Activated CD4-positive, alpha-beta T cell treated with anti-CD3 and anti-CD28 coated beads for 36 hours (primary cell): ENCODE measurements around the gene ZNF783. TPM values are rescaled to one million over a fixed set of nuclear protein-coding genes. Genes with fewer than 3 reads are reported as not detected.

ENCODE experiments used
- ATAC-seq: fragments of 200-7000 bp; cut with Tn5 transposase; one replicate; pipeline ENCODE4 v1.10.0; 2021; ENCODE audit warnings: mild to moderate bottlenecking, moderate library complexity
- CTCF ChIA-PET: fragments of 350-600 bp; sonication (Branson Sonifier 250); formaldehyde crosslinking; loops from one replicate; lab custom pipeline; 2021; ENCODE audit warnings: antibody characterized with exemption; lab: Charles Lee
- POLR2A ChIA-PET: fragments of 350-600 bp; sonication (Branson Sonifier 250); formaldehyde crosslinking; loops from one replicate; lab custom pipeline; 2021; ENCODE audit warnings: antibody characterized with exemption, inconsistent platforms; lab: Charles Lee
- DNase-seq: peaks from one replicate; pipeline ENCODE4 v3.0.0-alpha.2; 2020
- H3K27ac Mint-ChIP-seq: one replicate; pipeline ENCODE4 v1.8.0; 2021; ENCODE audit warnings: mixed read lengths
- H3K27me3 Mint-ChIP-seq: one replicate; pipeline ENCODE4 v1.8.0; 2021; ENCODE audit warnings: mixed read lengths
- H3K36me3 Mint-ChIP-seq: one replicate; pipeline ENCODE4 v1.8.0; 2021; ENCODE audit warnings: low read depth, mixed read lengths
- H3K4me1 Mint-ChIP-seq: one replicate; pipeline ENCODE4 v1.8.0; 2021; ENCODE audit warnings: mixed read lengths
- H3K4me3 Mint-ChIP-seq: one replicate; pipeline ENCODE4 v1.8.0; 2021; ENCODE audit warnings: mild to moderate bottlenecking, moderate library complexity, mixed read lengths
- H3K9me3 Mint-ChIP-seq: one replicate; pipeline ENCODE4 v1.8.0; 2021; ENCODE audit warnings: low read depth, mixed read lengths
- intact Hi-C, 2 experiments: fragments of 100-400 bp; cut with DNase I in 1 of 2; cut with micrococcal nuclease in 1 of 2; formaldehyde crosslinking; loops; one replicate each; pipeline versions ENCODE4 v1.14.2 to v1.15.1; 2022 to 2024; cut with DNase I, micrococcal nuclease
- total RNA-seq, 2 experiments: library from RNA; stranded (reverse); gene quantifications; one replicate each; pipeline ENCODE4 v1.2.3, GENCODE V29; 2021

ZNF783 gene
- total RNA-seq, 2 experiments from 2014 or later: 14.5 to 15.4 TPM

- CTCF ChIA-PET: interaction anchor here (1.3 kb wide), 1 partner anchor 9 kb away, joined by 5 read pairs; no protein-coding TSS in a partner anchor
- ATAC-seq: no peak
- Mint-ChIP-seq H3K36me3 (peaks cover 3% of the 10 kb centered on the region), H3K27ac (no peak overlapping the region), H3K4me1 (peaks cover 15% of the 10 kb centered on the region), H3K27me3 (no peaks in the 10 kb centered on the region), H3K4me3 (no peak overlapping the region), H3K9me3 (no peaks in the 10 kb centered on the region)
- POLR2A ChIA-PET: interaction anchor here (0.7 kb wide), 1 partner anchor 195 kb away, joined by 3 read pairs; no protein-coding TSS in a partner anchor
- no peak for DNase-seq
- intact Hi-C loops: no loop called here
Observed at GRCh38 chr7:149300620-149301285, 38.8 kb downstream of the ZNF783 start.

GRCh38 chr7:149302222-149302621 is 40.2 kb downstream of the ZNF783 start:
- Mint-ChIP-seq H3K9me3 (no peaks in the 10 kb centered on the region), H3K4me3 (no peak overlapping the region), H3K36me3 (no peaks in the 10 kb centered on the region), H3K4me1 (peaks cover 10% of the 10 kb centered on the region), H3K27me3 (no peaks in the 10 kb centered on the region), H3K27ac (no peak overlapping the region)
- intact Hi-C loops: no loop called here
- ATAC-seq (no peak), DNase-seq (no peak)
- CTCF ChIA-PET: no interaction called here
- POLR2A ChIA-PET: no interaction called here

GRCh38 chr7:149302865-149303264 is 40.9 kb downstream of the ZNF783 start:
- ATAC-seq: no peak
- no peak overlapping the region for H3K4me3 Mint-ChIP-seq
- H3K4me1 Mint-ChIP-seq: peaks cover 4% of the 10 kb centered on the region
- intact Hi-C loops: no loop called here
- H3K27ac Mint-ChIP-seq: no peak overlapping the region
- no peak for DNase-seq
- ChIA-PET POLR2A (no interaction called here), CTCF (no interaction called here)
- no peaks in the 10 kb centered on the region for H3K27me3 Mint-ChIP-seq
- H3K36me3 Mint-ChIP-seq: no peaks in the 10 kb centered on the region
- H3K9me3 Mint-ChIP-seq: no peaks in the 10 kb centered on the region

- DNase-seq: no peak
- Mint-ChIP-seq H3K36me3 (no peaks in the 10 kb centered on the region), H3K27me3 (no peaks in the 10 kb centered on the region), H3K27ac (no peak overlapping the region), H3K4me3 (no peak overlapping the region), H3K4me1 (no peaks in the 10 kb centered on the region), H3K9me3 (no peaks in the 10 kb centered on the region)
- CTCF ChIA-PET: no interaction called here
- intact Hi-C loops: no loop called here
- no peak for ATAC-seq
- POLR2A ChIA-PET: no interaction called here
Observed at GRCh38 chr7:149304006-149304405, 42.0 kb downstream of the ZNF783 start.

- peaks cover 6% of the 10 kb centered on the region for H3K4me1 Mint-ChIP-seq
- no peak overlapping the region for H3K27ac Mint-ChIP-seq
- CTCF ChIA-PET: no interaction called here
- H3K9me3 Mint-ChIP-seq: no peaks in the 10 kb centered on the region
- intact Hi-C loops: no loop called here
- no peak overlapping the region for H3K4me3 Mint-ChIP-seq
- no peaks in the 10 kb centered on the region for H3K36me3 Mint-ChIP-seq
- POLR2A ChIA-PET: no interaction called here
- no peaks in the 10 kb centered on the region for H3K27me3 Mint-ChIP-seq
- ATAC-seq: no peak
- no peak for DNase-seq
Observed at GRCh38 chr7:149306854-149307253, 44.9 kb downstream of the ZNF783 start.

GRCh38 chr7:149307775-149308501 is 45.9 kb downstream of the ZNF783 start:
- Mint-ChIP-seq H3K4me1 (peaks cover 6% of the 10 kb centered on the region), H3K27ac (no peak overlapping the region), H3K9me3 (no peaks in the 10 kb centered on the region), H3K27me3 (no peaks in the 10 kb centered on the region), H3K4me3 (no peak overlapping the region), H3K36me3 (no peaks in the 10 kb centered on the region)
- POLR2A ChIA-PET: no interaction called here
- CTCF ChIA-PET: interaction anchor here (1.2 kb wide), 1 partner anchor 134 kb away, joined by 4 read pairs; no protein-coding TSS in a partner anchor
- DNase-seq: no peak
- intact Hi-C loops: no loop called here
- no peak for ATAC-seq

- no peak overlapping the region for H3K27ac Mint-ChIP-seq
- intact Hi-C loops: loop anchor here in 1 of 2 experiments (2.0 kb wide), 1 partner anchor 187 kb away; the partner anchor contains the start of gene ZNF746
- CTCF ChIA-PET: interaction anchor here (0.5 to 1.6 kb wide), 17 partner anchors 10 to 470 kb away, joined by 3 to 6 read pairs (median 3); partner anchors contain the start of gene ZNF783
- no peak overlapping the region for H3K4me3 Mint-ChIP-seq
- POLR2A ChIA-PET: interaction anchor here (0.6 kb wide), 1 partner anchor 623 kb away, joined by 5 read pairs; no protein-coding TSS in a partner anchor
- peaks cover 6% of the 10 kb centered on the region for H3K4me1 Mint-ChIP-seq
- ATAC-seq: peak; percentile 66
- no peaks in the 10 kb centered on the region for H3K27me3 Mint-ChIP-seq
- no peaks in the 10 kb centered on the region for H3K9me3 Mint-ChIP-seq
- no peak for DNase-seq
- no peaks in the 10 kb centered on the region for H3K36me3 Mint-ChIP-seq
Observed at GRCh38 chr7:149310113-149310836, 48.3 kb downstream of the ZNF783 start.

- no peaks in the 10 kb centered on the region for H3K9me3 Mint-ChIP-seq
- H3K27me3 Mint-ChIP-seq: no peaks in the 10 kb centered on the region
- H3K27ac Mint-ChIP-seq: peak overlapping the region; percentile 62
- peaks cover 6% of the 10 kb centered on the region for H3K4me1 Mint-ChIP-seq
- ChIA-PET POLR2A (interaction anchor here (0.6 kb wide), 1 partner anchor 62 kb away, joined by 12 read pairs; no protein-coding TSS in a partner anchor), CTCF (interaction anchor here (0.6 to 1.6 kb wide), 5 partner anchors 49 to 970 kb away, joined by 3 to 6 read pairs (median 3); partner anchors contain the start of gene ZNF783)
- no peak for ATAC-seq
- H3K4me3 Mint-ChIP-seq: no peak overlapping the region
- intact Hi-C loops: loop anchor here in 1 of 2 experiments (2.0 kb wide), 1 partner anchor 186 kb away; the partner anchor contains the start of gene ZNF746
- DNase-seq: no peak
- no peaks in the 10 kb centered on the region for H3K36me3 Mint-ChIP-seq
Observed at GRCh38 chr7:149310990-149311573, 49.1 kb downstream of the ZNF783 start.

GRCh38 chr7:149313981-149314380 is 52.0 kb downstream of the ZNF783 start:
- Mint-ChIP-seq H3K36me3 (no peaks in the 10 kb centered on the region), H3K4me1 (peaks cover 6% of the 10 kb centered on the region), H3K9me3 (no peaks in the 10 kb centered on the region), H3K4me3 (no peak overlapping the region), H3K27me3 (peaks cover 6% of the 10 kb centered on the region), H3K27ac (no peak overlapping the region)
- intact Hi-C loops: no loop called here
- ATAC-seq (no peak), DNase-seq (no peak)
- CTCF ChIA-PET: no interaction called here
- POLR2A ChIA-PET: no interaction called here

GRCh38 chr7:149316606-149317005 is 54.6 kb downstream of the ZNF783 start:
- CTCF ChIA-PET: interaction anchor here (1.2 to 1.8 kb wide), 2 partner anchors 82 to 106 kb away, joined by 3 to 4 read pairs; no protein-coding TSS in a partner anchor
- intact Hi-C loops: no loop called here
- peaks cover 9% of the 10 kb centered on the region for H3K27me3 Mint-ChIP-seq
- H3K36me3 Mint-ChIP-seq: no peaks in the 10 kb centered on the region
- no peak overlapping the region for H3K27ac Mint-ChIP-seq
- POLR2A ChIA-PET: no interaction called here
- ATAC-seq (no peak), DNase-seq (no peak)
- no peaks in the 10 kb centered on the region for H3K9me3 Mint-ChIP-seq
- H3K4me3 Mint-ChIP-seq: no peak overlapping the region
- peaks cover 6% of the 10 kb centered on the region for H3K4me1 Mint-ChIP-seq

- no peak for DNase-seq
- ATAC-seq: no peak
- Mint-ChIP-seq H3K36me3 (no peaks in the 10 kb centered on the region), H3K4me1 (peaks cover 15% of the 10 kb centered on the region), H3K4me3 (no peak overlapping the region), H3K27me3 (peaks cover 9% of the 10 kb centered on the region), H3K27ac (no peak overlapping the region), H3K9me3 (no peaks in the 10 kb centered on the region)
- ChIA-PET POLR2A (interaction anchor here (0.6 kb wide), 1 partner anchor 54 kb away, joined by 5 read pairs; no protein-coding TSS in a partner anchor), CTCF (interaction anchor here (1.2 to 1.8 kb wide), 2 partner anchors 81 to 105 kb away, joined by 3 to 4 read pairs; no protein-coding TSS in a partner anchor)
- intact Hi-C loops: no loop called here
Observed at GRCh38 chr7:149317496-149317895, 55.5 kb downstream of the ZNF783 start.
